Gastrocnemius medialis (tissue), 4 donors: ENCODE data around the gene CTBP1. TPM values are rescaled to one million over a fixed set of nuclear protein-coding genes. Genes with fewer than 3 reads are reported as not detected.

Experiments used
- ATAC-seq, 2 donors: fragments of 150-250 bp; one replicate each; pipeline ENCODE4 v1.9.1; 2016
- DNase-seq, 2 donors: peaks; one replicate each; pipeline ENCODE4 v3.0.0-alpha.2; 2019
- H3K27ac ChIP-seq, 4 donors: fragments of 200-600 bp; sonication (generic); 1 replicate in 1 of 4; 2 replicates in 3 of 4; pipeline ENCODE4 v1.5.1; 2016 to 2018; ENCODE audit warnings: mild to moderate bottlenecking in 2 of 4, moderate library complexity in 1 of 4
- H3K27me3 ChIP-seq, 3 donors: fragments of 200-600 bp; sonication (generic) in 2 of 3; 1 replicate in 1 of 3; 2 replicates in 2 of 3; pipeline versions ENCODE4 v1.5.1 to v1.6.0; 2016 to 2019; ENCODE audit warnings: mild to moderate bottlenecking in 1 of 3, moderate library complexity in 1 of 3
- H3K36me3 ChIP-seq, 2 donors: fragments of 200-600 bp; sonication (generic) in 1 of 2; one replicate each; pipeline ENCODE4 v1.5.1; 2017 to 2018
- H3K4me1 ChIP-seq, 2 donors: fragments of 200-600 bp; sonication (generic) in 1 of 2; one replicate each; pipeline ENCODE4 v1.5.1; 2016 to 2017; ENCODE audit warnings: mild to moderate bottlenecking in 2 of 2
- H3K4me3 ChIP-seq, 4 donors: fragments of 200-600 bp; sonication (generic) in 3 of 4; 1 replicate in 1 of 4; 2 replicates in 3 of 4; pipeline ENCODE4 v1.5.1; 2016 to 2019; ENCODE audit warnings: mild to moderate bottlenecking in 2 of 4
- H3K9me3 ChIP-seq, 3 donors: fragments of 200-600 bp; sonication (generic) in 2 of 3; 1 replicate in 1 of 3; 2 replicates in 2 of 3; pipeline ENCODE4 v1.5.1; 2016 to 2019
- POLR2A ChIP-seq, 2 donors: fragments of 450-650 bp; IDR thresholded peaks; one replicate each; pipeline ENCODE4 v1.6.1; 2017; ENCODE audit warnings: antibody characterized with exemption in 2 of 2, mild to moderate bottlenecking in 2 of 2, moderate library complexity in 2 of 2
- in situ Hi-C, 4 donors: fragments of 200-750 bp; cut with MboI; loops; one replicate each; pipeline versions ENCODE4 v1.15.0 to v1.8.0; 2017; ENCODE audit warnings: low sequenced_read_pairs in 4 of 4
- intact Hi-C: fragments of 100-400 bp; cut with DNase I; formaldehyde crosslinking; loops from one replicate; pipeline ENCODE4 v1.15.1; 2023; ENCODE audit warnings: low total_unique reads
- total RNA-seq, 4 donors: library from RNA; depleted of rRNA; stranded (reverse); fragments of >200 nt; gene quantifications; one replicate each; pipeline versions ENCODE4 v1.1.0 to v1.2.3, GENCODE V29; 2016
- TF ChIP-seq, protein P1 (sequence below), 5 experiments: fragments of 450-650 bp in 3 of 5; fragments of 200-600 bp in 2 of 5; sonication (generic) in 2 of 5; IDR thresholded peaks in 4 of 5; conservative IDR thresholded peaks in 1 of 5; 1 replicate in 4 of 5; 2 replicates in 1 of 5; pipeline ENCODE4 v1.5.1; 2016 to 2019; ENCODE audit warnings: antibody characterized with exemption in 5 of 5, mild to moderate bottlenecking in 3 of 5, moderate library complexity in 3 of 5

CTBP1 gene
- total RNA-seq, 4 donors from 2014 or later = 126 to 224 (median 169) TPM

DNA sequence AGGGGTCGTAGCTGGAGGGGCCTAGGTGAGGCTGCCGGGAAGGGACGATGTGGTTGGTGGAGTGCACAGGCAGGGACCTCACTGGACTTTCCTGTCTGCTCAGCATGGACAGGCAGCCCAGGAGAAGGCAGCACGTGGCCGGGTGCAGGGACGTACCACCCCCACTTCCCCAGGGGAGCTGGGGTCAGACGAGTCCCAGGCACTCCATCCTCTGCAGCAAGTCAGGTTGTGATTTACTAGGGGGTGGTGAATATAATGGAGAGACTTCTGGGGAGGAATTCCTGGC lies 1.5 kb upstream of the CTBP1 start:
- H3K27me3 ChIP-seq = no peaks in the 10 kb centered on the region
- peak overlapping the region; percentile 68 to 85 (median 83) for H3K4me3 ChIP-seq
- TF ChIP-seq, protein P1, sequence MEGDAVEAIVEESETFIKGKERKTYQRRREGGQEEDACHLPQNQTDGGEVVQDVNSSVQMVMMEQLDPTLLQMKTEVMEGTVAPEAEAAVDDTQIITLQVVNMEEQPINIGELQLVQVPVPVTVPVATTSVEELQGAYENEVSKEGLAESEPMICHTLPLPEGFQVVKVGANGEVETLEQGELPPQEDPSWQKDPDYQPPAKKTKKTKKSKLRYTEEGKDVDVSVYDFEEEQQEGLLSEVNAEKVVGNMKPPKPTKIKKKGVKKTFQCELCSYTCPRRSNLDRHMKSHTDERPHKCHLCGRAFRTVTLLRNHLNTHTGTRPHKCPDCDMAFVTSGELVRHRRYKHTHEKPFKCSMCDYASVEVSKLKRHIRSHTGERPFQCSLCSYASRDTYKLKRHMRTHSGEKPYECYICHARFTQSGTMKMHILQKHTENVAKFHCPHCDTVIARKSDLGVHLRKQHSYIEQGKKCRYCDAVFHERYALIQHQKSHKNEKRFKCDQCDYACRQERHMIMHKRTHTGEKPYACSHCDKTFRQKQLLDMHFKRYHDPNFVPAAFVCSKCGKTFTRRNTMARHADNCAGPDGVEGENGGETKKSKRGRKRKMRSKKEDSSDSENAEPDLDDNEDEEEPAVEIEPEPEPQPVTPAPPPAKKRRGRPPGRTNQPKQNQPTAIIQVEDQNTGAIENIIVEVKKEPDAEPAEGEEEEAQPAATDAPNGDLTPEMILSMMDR (IDR thresholded peaks at IDR 0.05 in 4 of 5, conservative IDR thresholded peaks at IDR 0.05 in 1 of 5) = no peak
- TF ChIP-seq POLR2A (IDR thresholded peaks at IDR 0.05) = no peak
- intact Hi-C loops (no loop called here), in situ Hi-C loops (loop anchor here in 3 of 4 donors (5.0 to 10.0 kb wide), 3 partner anchors 42 to 97 kb away; partner anchors contain the start of gene UVSSA (in 3 of the 3))
- H3K36me3 ChIP-seq = no peaks in the 10 kb centered on the region
- peak overlapping the region; percentile 94 to 97 (median 96) for H3K27ac ChIP-seq
- H3K4me1 ChIP-seq = peaks cover 34 to 61% of the 10 kb centered on the region in 2 donors
- no peak for ATAC-seq
- DNase-seq = no peak
- no peaks in the 10 kb centered on the region for H3K9me3 ChIP-seq

DNA sequence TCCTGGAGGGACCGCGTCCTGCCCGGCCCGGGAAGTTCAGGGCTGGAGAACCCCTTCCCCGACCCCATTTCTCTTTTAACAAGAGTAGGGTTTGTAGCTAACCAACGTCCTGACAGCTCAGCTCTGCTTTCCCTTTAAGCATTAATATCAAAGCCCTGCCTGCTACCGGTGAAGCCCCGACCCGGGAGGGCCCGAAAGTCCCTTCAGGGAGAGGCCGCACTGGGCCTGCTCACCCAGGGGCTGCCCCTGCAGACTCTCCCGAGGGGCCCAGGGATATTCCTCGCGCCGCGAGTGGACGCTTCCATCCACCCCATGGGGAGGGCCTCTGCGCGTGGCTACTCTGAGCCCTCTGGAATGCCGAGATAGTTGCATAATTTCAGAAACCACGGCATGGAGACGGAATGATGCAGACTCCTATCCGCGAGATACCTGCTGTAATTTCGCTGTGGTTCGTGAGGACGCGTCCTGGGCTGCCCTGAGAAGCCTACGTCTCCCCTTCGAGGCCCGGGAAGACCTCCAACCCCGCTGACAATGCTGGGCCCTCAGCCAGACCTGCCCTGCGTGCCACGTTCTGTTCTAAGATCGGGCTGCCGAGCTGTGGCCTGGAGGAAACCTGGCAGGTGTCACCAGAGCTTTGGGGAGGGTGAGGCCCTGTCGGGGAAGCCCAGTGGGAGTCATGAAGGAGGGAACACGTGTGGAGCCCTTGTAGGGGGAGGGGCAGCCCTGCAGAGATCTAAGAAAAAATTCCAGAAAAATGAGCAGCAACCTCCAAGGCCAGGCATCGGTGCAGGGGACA lies 999 bp upstream of the CTBP1 start:
- DNase-seq (no peak), ATAC-seq (peak; percentile 2)
- Histone ChIP-seq H3K4me3 (peak overlapping the region; percentile 68 to 85 (median 83)), H3K9me3 (no peaks in the 10 kb centered on the region), H3K27ac (peak overlapping the region; percentile 94 to 97 (median 96)), H3K4me1 (peaks cover 39 to 66% of the 10 kb centered on the region in 2 donors), H3K36me3 (no peaks in the 10 kb centered on the region), H3K27me3 (no peaks in the 10 kb centered on the region)
- intact Hi-C loops = loop anchor here (1.0 to 5.0 kb wide), 5 partner anchors 38 to 607 kb away; partner anchors contain the start of genes FGFRL1, LETM1 and MAEA
- TF ChIP-seq, protein P1 (IDR thresholded peaks at IDR 0.05 in 4 of 5, conservative IDR thresholded peaks at IDR 0.05 in 1 of 5) = no peak
- TF ChIP-seq POLR2A (IDR thresholded peaks at IDR 0.05) = no peak
- in situ Hi-C loops = loop anchor here in 3 of 4 donors (5.0 to 10.0 kb wide), 3 partner anchors 42 to 97 kb away; partner anchors contain the start of gene UVSSA (in 3 of the 3)

DNA sequence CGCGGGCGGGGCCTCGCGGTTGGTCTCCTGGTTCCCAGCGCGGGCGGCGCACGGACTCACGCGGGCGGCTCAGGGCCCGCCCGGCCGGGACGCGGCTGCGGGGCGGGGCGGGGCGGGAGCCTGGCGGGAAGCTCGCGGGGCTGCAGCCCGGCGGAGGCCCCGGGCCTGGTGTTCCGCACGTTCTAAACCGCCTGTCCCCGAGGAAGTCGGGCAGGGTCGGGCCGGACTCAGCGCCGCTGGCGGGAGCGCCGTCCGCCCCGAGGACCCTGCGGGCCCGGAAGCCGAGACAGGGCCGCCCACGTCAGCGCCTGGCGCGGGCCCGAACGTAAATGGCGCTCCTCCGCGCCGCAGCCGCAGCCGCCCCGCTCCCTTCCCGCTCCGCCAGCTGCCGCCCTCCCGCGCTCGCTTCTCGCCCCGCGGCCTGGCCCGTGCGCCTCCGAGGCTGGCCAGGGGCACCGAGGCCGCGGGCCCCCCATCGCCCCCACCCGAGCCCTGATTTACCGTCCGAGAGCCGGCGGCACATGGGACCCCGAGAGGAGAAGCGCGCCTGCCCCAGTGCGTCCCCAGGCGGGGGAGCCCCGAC lies 309 bp upstream of the CTBP1 start:
- no peaks in the 10 kb centered on the region for H3K9me3 ChIP-seq
- ATAC-seq = peak; percentile 78 to 80
- intact Hi-C loops = loop anchor here (1.0 to 5.0 kb wide), 5 partner anchors 37 to 608 kb away; partner anchors contain the start of genes FGFRL1, LETM1 and MAEA
- H3K4me1 ChIP-seq = peaks cover 45 to 73% of the 10 kb centered on the region in 2 donors
- peak; percentile 74 to 78 for DNase-seq
- no peaks in the 10 kb centered on the region for H3K36me3 ChIP-seq
- peak overlapping the region; percentile 68 to 85 (median 83) for H3K4me3 ChIP-seq
- TF ChIP-seq, protein P1 (IDR thresholded peaks at IDR 0.05 in 4 of 5, conservative IDR thresholded peaks at IDR 0.05 in 1 of 5) = no peak
- peak; percentile 23 to 62 for TF ChIP-seq POLR2A (IDR thresholded peaks at IDR 0.05)
- in situ Hi-C loops = no loop called here
- no peaks in the 10 kb centered on the region for H3K27me3 ChIP-seq
- peak overlapping the region; percentile 94 to 97 (median 96) for H3K27ac ChIP-seq

DNA sequence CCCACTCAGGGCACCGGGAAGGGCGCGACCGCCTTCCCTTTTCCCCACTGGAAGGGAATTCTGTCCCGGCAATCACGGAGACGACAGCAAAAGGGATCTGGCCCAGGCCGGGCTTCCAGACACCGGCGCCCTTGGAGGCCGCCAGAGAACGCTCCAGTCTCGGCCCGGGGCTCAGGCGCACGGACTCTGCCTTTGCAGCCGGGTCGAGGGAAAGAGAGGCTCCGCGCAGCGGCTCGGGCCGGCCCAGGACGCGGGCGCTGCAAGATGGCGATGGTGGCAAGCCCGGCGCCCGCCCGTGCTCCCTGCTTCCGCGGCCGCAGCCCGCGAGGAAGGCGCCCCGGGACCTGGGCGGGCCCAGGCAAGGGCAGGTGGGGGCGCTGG lies 1.1 kb downstream of the CTBP1 start:
- intact Hi-C loops = loop anchor here (1.0 to 5.0 kb wide), 4 partner anchors 36 to 609 kb away; partner anchors contain the start of genes FGFRL1 and LETM1
- Histone ChIP-seq H3K4me3 (peak overlapping the region; percentile 81 to 93 (median 90)), H3K36me3 (no peaks in the 10 kb centered on the region), H3K27me3 (no peaks in the 10 kb centered on the region), H3K27ac (peak overlapping the region; percentile 94 to 99 (median 98)), H3K4me1 (peaks cover 57 to 78% of the 10 kb centered on the region in 2 donors), H3K9me3 (no peaks in the 10 kb centered on the region)
- DNase-seq (peak in 1 of 2 donors; percentile 13), ATAC-seq (peak; percentile 6 to 7)
- in situ Hi-C loops = no loop called here
- TF ChIP-seq, protein P1 (IDR thresholded peaks at IDR 0.05 in 4 of 5, conservative IDR thresholded peaks at IDR 0.05 in 1 of 5) = no peak
- TF ChIP-seq POLR2A (IDR thresholded peaks at IDR 0.05) = no peak
